HG03139 (cell line): Measurements from ENCODE around the gene PLEKHJ1.
"Not testable (repeated sequence)": the region's sequence is repeated elsewhere in the genome, so short reads cannot be mapped to it uniquely, and the experiment has no call there.

Experiments used
- ATAC-seq: cut with Tn5 transposase; IDR thresholded peaks from one replicate; pipeline ENCODE4 v1.9.1; 2021; ENCODE audit not compliant: unreplicated experiment

Gene PLEKHJ1, protein sequence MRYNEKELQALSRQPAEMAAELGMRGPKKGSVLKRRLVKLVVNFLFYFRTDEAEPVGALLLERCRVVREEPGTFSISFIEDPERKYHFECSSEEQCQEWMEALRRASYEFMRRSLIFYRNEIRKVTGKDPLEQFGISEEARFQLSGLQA

DNA sequence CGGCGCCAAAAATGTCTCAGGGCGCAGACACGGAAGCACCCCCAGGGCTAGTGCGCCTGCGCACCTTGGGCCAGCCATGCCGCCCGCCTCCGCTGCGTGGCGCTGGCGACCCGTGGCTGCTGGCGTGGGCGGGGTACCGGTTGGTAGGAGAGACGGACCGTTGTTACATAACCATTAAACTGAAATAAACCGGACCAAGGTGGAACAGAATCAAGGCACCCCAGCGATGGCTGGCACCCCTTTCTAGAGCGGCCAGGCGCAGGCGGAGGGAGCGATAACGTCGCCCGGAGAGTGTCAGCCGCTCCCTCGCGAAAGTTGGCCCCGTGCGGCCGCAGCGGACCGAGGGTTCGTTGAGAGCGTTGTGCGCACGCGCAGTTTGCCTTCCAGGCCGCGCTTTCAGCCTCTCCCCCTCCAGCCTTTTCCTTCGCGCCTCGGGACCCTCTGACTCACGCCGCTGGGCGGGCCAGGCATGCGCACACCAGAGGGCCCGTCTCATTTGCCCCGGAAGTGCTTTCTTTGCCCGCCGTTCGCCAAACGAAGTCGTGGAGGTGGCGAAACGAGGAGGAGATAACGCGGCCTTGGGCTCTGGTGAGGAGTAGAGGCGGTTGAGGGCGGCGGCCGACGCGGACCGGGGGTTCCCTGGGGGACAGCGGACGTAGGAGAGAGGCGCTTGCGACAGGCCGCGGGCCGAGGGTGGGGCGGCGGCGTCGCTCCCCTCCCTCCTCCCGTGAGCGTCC, at the start of gene PLEKHJ1, which contains the start of gene SF3A2:
Gene PLEKHJ1, minus strand, starts transcription at position 16 of the 737 bp plus-strand sequence. CDS start 81 bp downstream, outside the sequence.
Gene SF3A2, plus strand, starts transcription at position 511 of the 737 bp plus-strand sequence. CDS start 6,595 bp downstream, outside the sequence.
- peak; percentile 67 for ATAC-seq

DNA sequence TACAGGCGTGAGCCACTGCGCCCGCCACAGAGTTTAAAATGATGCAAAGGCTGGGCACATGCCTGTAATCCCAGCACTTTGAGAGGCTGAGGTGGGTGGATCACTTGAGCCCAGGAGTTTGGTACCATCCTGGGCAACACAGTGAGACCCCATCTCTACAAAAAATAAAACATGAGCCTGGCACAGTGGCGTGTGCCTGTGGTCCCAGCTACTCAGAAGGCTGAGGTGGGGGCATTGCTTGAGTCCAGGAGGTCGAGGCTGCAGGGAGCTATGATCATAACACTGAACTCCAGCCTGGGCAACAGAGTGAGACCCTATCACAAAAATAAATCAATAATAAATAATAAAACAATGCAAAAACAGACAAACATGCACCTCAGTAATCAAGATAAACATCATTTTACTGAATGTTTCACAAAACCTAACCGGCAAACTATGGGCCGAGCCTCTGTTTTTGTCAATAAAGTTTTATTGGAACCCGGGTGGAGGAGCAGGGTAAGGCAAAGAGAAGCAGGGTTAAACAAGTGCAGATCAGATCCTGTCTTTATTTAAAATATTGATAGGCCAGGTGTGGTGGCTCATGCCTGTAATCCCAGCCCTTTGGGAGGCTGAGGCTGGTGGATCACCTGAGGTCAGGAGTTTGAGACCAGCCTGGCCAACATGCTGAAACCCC, 47.8 kb upstream of the PLEKHJ1 start:
- ATAC-seq, result no peak

DNA sequence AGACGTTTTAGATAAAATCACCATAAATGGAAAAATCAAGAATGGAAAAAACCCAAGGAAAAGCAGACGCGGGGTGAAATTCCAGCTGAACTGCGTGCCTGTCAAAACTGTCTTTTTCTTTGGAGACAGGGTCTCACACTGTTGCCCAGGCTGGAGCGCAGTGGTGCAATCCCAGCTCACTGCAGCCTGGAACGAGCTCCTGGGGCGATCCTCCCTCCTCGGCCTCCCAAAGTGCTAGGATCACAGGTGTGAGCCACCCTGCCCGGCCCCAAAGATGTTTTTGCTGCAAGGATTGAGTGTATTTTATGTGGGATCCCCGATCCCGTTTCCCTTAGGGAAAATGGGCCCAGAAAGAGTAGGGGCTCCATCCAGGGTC, 46.7 kb upstream of the PLEKHJ1 start:
- ATAC-seq, result no peak

DNA sequence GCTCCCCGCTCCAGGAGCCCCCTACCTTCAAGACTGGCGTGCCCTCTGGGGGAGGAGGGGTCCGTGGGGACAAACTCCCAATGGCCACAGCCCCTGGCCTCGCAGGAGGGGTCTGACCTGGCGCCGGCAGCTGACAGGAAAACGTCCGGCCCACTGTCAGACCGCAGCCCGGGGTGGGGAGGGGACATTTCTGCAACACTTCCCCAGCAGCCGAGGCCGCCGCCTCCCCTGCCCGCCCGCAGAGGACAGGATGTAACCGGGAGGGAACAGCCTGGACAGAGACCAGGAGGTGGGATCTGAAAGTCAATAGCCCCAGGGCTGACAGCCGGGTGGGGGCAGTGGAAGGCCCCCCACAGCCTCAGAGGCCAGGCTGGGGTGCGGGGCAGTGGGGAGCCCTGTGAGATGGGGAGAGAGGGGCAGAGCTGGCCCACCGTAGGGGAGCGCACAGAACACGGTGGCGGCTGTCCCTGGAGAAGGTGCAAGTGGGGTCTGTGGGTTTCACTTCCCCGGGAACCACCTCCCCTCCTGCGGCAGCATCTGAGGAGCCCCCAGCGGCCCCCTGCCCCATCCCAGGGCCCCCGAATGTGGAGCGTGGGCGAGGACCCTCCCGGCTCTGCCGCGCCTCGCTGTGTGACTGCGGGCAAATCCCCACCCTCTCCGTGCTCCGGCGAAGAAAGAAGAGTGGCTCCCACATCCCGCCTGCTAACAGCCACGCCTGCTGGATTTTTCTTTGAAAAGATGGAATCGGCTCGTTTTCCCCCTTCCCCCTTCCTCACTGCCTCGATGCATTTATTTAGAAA, 46.1 kb upstream of the PLEKHJ1 start, which contains the start of gene PEAK3:
Gene PEAK3, minus strand, starts transcription at position 114 of the 800 bp plus-strand sequence. CDS start 1,244 bp downstream, outside the sequence.
- no peak for ATAC-seq

DNA sequence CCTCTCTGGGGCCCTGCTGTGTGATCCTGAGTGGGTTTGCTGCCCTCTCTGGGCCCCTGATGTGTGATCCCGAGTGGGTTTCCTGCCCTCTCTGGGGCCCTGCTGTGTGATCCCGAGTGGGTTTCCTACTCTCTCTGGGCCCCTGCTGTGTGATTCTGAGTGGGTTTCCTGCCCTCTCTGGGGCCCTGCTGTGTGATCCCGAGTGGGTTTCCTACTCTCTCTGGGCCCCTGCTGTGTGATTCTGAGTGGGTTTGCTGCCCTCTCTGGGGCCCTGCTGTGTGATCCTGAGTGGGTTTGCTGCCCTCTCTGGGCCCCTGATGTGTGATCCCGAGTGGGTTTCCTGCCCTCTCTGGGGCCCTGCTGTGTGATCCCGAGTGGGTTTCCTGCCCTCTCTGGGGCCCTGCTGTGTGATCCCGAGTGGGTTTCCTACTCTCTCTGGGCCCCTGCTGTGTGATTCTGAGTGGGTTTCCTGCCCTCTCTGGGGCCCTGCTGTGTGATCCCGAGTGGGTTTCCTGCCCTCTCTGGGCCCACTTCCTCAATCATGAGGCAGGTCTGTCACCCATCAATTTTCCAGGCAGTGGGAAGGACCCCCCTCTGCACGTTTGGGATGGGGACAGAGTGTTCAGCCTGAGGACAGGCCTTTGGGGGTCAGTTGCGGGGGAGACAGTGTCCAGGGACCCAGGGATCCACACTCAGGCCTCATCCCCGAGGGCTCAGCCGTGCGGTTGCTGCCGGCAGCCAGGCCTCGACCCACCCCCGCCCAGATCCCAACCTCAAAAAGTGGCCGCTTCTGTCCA, 45.3 kb upstream of the PLEKHJ1 start:
- ATAC-seq, result not testable (repeated sequence)

DNA sequence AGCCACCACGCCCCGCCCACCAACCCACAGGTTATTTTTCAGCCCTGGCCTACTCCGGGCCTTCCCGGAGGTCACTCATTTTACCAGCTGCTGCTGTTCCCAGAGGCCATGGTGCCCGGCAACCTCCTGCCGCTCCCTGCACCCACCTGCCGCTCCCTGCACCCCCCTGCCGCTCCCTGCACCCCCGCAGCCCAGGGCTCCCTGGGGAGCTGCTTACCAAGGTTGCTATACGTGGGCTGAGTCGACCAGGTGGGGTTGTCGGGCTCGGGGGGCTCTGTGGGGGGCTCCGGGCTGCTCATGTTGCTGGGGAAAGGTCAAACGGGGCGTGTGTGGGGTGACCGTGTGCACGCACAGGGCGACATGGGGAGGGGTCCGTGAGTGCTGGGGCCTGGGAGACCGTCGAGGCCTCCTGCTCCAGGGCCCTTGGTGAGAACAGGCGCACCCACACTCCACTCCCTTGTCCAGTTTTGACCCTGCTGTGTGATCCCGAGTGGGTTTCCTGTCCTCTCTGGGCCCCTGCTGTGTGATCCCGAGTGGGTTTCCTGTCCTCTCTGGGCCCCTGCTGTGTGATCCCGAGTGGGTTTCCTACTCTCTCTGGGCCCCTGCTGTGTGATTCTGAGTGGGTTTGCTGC, 44.6 kb upstream of the PLEKHJ1 start:
- ATAC-seq, result no peak

DNA sequence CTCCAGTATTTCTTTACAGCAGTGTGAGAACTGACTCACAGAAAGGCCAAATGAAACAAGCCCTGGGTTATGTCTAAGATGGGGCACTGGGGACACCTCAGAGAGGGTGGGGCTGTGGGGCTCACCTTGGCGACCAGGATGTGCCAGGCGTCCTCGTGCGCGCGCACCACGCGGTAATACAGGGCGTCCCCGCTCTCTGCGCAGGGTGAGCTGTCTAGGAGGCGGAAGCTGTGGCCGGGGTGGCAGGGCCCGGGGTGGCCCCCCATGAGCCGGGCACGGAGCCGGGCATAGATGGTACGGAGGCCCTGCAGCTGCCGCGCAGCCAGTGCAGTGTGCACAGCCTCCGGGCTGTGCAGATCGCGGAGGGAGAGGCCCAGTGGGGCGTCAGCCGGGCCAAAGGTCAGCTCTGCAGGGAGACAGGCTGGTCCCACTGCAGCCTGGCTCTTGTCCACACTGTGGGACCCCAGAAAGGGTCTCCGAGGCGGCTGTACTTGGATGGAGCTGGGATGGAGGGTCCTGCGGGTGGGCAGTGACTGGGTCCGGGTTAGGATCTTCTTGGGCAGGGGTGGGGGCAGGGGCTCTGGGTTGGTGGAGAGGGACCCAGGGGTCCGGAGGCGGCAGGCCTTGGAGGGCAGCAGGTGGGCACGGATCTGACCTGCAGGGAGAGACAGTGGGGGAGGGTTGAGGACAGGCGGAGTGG, 42.5 kb upstream of the PLEKHJ1 start:
- no peak for ATAC-seq

DNA sequence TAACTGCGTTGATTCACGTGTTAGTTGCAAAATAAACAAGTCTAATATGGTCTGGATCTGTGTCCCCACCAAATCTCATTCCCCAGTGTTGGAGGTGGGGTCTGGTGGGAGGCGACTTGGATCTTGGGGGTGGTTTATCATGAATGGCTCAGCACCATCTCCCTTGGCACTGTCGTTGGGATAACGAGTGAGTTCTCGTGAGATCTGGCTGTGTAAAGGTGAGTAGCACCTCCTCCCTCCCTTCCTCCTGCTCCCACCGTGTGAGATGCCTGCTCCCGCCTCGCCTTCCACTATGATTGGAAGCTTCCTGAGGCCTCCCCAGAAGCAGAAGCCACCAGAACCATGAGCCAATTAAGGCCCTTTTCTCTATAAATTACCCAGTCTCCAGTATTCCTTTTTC, 41.0 kb upstream of the PLEKHJ1 start:
- ATAC-seq, result no peak

DNA sequence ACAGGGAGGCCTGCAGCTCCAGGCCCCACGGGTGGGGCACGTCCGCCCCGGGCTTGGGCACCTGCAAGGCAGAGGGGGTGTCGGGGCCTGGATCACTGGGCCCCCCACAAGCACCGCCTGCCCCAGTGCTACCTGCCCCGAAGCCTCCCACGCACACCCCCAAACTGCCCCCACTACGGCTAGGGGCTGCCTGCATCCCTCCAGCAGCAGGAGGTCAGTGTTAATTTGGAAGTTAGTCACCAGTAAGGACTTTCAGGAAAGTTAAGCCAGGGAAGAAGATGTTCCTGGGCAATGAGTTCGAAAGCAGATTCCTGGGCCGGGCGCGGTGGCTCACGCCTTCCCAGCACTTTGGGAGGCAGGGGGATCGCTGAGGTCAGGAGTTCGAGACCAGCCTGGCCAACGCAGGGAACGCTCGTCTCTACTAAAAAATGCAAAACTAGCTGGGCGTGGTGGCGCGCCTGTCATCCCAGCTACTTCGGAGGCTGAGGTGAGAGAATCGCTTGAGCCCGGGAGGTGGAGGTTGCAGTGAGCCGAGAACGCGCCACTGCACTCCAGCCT, 40.4 kb upstream of the PLEKHJ1 start:
- no peak for ATAC-seq

DNA sequence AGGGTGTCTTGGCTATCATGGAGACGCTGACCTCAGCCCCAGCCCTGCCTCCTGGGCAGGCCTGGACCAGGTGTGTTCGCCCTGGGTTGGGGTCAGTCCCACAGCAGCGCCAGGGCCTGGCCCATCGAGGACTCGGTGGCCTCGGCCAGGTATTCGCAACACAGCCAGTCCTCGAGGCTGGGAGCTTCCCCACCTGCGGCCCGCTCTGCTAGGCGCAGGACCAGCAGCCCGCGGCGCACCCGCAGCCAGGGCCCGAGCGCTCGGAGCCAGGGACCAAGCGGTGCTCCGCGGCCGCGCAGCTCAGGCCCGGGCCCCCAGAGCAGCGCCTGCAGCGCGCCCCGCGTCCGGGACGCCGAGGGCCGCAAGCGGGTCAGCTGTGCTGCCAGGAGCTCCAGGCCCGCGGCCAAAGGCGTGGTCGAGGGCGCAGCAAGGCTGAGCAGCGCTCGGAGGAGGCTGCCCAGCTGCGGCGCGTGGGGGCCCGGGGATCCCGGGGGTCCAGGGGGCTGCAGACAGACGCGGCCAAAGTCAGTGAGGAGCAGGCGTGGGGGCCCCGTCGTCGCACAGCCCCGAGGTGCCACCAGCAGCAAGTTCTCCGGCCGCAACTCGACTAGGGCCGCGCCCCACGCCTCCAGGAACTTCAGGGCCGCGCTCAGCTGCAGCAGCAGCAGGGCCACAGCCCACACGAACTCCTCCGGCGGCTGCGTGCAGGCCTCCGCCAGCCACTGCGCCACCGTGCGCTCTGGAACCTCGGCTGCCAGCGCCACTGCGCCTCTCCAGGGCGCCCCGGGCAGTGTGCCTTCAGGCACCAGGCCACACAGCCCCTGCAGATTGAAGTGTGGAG, 39.7 kb upstream of the PLEKHJ1 start:
- no peak for ATAC-seq

DNA sequence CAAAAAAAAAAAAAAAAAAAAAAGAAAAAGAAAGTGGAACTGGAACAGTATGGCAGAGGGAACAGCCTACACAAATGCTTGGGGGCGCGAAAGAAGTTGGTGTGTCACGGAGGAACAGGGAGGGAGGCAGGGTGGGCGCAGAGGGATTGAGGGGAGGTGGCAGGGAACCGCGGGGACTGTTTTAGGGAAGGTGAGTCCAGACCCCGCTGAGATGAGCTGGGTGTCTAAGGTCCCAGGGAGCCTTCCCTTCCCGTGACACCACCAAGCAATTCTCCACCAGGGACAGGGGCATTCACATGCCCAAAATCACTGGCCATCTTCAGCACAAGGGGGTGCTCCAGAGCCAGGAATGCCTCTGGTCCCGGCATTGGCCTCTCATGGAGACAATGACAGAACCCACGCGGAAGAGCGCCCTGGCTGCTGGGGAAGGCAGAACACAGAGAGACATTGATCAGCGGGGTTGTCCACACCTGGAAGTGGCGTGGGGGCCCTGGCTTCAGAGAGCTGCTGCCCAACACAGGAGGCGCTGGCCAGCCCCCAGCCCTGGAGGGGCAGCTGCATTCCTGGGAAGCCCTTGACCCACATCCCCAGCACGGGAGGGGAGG, 38.9 kb upstream of the PLEKHJ1 start:
- ATAC-seq, result no peak

DNA sequence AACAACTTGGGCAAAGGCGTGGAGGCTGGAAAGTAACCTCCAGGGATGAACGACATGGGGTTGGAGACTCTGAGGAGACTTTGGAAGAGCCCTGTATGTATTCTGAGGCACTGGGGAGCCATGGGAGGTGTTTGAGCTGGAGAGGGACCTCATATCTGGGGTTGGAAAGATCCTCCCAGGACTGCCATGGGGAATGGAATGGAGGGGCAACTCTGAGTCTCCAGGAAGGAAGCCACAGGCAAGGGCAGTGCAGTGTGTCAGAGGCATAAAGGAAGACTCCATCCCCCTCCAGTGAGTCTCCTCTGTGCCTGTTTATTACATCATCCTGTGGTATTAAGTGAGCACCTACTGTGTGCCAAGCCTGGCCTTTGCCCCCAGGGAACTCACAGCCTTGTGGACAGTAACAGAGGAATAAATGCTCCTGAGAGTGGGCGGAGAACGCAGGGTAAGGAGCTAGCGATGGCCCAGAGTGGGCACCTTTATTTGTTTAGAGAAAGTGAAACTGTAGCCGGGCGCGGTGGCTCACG, 38.1 kb upstream of the PLEKHJ1 start:
- ATAC-seq, result no peak

DNA sequence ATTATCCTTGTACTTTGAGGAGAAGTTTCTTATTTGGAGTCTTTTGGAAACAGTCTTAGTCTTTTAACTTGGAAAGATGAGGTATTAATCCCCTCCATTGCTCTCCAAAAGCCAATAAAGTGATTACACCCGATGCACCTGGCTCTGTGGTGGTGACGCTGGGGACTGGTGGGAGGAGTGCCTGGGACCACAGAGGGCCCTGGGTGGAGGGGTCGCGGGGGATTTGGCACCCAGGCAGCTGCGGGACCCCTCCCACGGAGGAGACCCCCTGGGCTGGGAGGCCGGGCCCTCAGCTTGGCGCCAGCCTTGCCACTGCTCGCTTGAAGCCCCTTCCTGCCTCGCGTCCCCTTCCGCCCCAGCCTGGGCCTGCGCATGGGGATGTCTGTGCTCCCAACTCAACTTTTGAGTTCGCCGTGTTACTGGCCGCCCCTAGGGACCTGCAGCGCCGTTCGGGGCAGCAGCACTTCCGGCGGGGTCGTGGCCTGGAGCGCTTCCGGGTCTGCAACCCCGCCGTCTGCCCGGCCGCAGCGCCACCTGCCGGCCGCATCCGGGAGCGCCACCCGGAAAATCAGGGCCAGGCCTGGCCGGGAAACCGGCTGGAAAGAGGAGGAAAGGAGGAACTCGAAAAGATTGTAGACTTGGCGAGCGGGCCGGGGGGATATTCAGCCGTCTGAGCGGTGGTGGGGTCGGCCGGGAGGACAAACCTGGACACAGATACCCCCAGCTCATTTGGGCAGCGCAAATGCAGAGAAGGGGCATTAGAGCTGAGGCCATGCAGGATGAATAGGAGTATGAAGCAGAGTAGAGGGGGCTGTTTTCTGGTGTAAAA, 37.4 kb upstream of the PLEKHJ1 start:
- ATAC-seq, result no peak

DNA sequence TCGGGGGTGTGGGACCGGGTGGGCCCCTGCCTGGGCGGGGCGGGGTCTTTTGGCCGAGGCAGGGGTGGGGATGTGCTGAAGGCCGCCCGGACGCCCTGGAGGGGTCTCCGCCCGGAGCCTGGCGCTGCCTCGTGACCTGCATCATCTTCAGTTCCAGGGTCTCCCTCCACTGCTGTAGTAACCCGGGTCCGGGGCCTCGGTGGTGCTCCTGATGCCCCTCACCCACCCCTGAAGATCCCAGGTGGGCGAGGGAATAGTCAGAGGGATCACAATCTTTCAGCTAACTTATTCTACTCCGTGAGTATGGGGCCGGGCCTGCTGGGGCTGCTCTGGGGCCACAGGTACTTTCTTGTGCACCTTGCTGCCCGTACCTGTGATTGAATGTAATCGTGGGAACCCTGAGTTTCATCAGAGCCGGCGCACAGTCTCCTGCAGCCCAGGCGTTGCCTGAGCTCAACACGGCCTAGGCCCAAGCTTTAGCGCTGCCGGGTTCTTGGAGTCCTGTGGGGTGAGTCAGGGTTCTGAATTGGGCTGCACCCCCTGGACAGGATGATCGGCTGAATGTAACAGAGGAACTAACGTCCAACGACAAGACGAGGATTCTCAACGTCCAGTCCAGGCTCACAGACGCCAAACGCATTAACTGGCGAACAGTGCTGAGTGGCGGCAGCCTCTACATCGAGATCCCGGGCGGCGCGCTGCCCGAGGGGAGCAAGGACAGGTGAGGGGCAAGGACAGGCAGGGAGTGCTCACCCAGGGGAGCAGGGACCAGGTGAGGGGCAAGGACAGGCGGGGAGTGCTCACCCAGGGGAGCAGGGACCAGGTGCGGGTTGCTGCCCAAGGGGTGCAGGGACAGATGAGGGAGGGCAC, 35.3 kb upstream of the PLEKHJ1 start:
- no peak for ATAC-seq

DNA sequence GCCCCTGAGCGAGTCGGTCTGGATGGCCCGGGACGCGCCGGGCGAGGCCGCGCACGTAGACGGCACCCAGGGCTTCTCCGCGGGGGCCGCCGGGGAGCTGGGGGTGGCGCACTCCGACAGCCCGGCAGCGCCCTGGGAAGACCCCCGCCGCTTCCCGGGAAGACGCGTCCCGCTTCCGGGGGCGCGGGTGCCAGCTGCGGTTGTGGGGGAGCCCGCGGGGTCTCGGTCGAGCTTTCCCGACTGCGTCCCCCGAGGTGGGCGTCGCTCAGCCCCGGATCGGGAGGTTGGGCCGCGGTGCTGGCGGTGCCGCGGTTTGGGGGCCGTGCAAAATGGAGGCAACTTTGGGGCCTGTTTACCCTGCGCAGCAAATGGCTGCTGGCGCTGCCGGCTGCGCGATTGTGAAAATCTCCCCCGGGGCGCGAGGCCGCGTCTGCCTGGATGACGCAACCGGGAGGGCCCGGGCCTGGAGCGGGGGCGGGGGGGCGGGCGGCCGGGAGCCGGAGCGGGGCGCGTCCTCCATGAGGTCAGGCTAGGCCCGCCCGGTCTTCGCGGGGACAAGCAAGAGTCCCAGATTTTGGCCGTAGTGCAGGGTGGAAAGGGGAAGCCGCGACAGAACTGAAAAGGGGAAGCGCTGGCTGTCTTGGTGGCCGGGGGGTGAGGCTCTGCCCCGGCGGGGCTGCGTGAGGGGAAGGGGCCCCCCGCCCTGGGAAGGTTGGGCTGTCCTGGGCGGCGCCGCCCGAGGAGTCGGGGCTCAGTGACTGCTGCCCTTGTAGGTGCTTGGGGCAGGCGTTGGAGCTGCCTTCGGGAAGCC, 34.5 kb upstream of the PLEKHJ1 start:
- no peak for ATAC-seq
